Fibroblast of mammary gland (primary cell): ENCODE data around the gene CD8A.
A peak's percentile ranks its signal among the peaks of the same experiment; 100 is the strongest.

Experiments used
- DNase-seq: peaks from one replicate; pipeline ENCODE4 v3.0.0-alpha.2; 2010; ENCODE audit warnings: low read depth
- H3K4me3 ChIP-seq: 2 replicates; pipeline ENCODE4 v1.5.1; 2011; ENCODE audit warnings: low read depth, mild to moderate bottlenecking, low read length, moderate library complexity; ENCODE audit not compliant: control insufficient read depth
- CTCF ChIP-seq: conservative IDR thresholded peaks from 2 replicates; pipeline ENCODE4 v1.5.1; 2011; ENCODE audit warnings: low read depth, low read length, inconsistent platforms; ENCODE audit not compliant: control insufficient read depth, insufficient read depth

Gene CD8A

GRCh38 chr2:86764661-86765309 lies 25.9 kb downstream of the CD8A start:
- peak; percentile 55 for DNase-seq
- TF ChIP-seq CTCF, result peak; percentile 69
- no peak overlapping the region for H3K4me3 ChIP-seq

- no peak for DNase-seq
- TF ChIP-seq CTCF, result no peak
- H3K4me3 ChIP-seq, result no peak overlapping the region
Measured at GRCh38 chr2:86760371-86760770, 30.3 kb downstream of the CD8A start.

GRCh38 chr2:86758405-86758804 lies 32.3 kb downstream of the CD8A start:
- no peak for TF ChIP-seq CTCF
- DNase-seq, result no peak
- no peak overlapping the region for H3K4me3 ChIP-seq

GRCh38 chr2:86753606-86754005 lies 37.1 kb downstream of the CD8A start:
- DNase-seq, result no peak
- H3K4me3 ChIP-seq, result no peak overlapping the region
- TF ChIP-seq CTCF, result no peak

GRCh38 chr2:86752934-86753333 lies 37.8 kb downstream of the CD8A start:
- DNase-seq, result no peak
- TF ChIP-seq CTCF, result no peak

GRCh38 chr2:86751778-86752177 lies 38.9 kb downstream of the CD8A start:
- H3K4me3 ChIP-seq, result no peak overlapping the region
- TF ChIP-seq CTCF, result no peak
- no peak for DNase-seq

More at GRCh38 chr2:86752934-86753333, 37.8 kb downstream of the CD8A start:
- H3K4me3 ChIP-seq, result no peak overlapping the region

GRCh38 chr2:86750240-86750839 lies 40.4 kb downstream of the CD8A start:
- TF ChIP-seq CTCF, result no peak
- no peak overlapping the region for H3K4me3 ChIP-seq
- DNase-seq, result peak; percentile 15
